Neural cell (in vitro differentiated cells): Measurements from ENCODE around the gene AZIN2.

Experiments used
- MXI1 ChIP-seq: fragments of 450-650 bp; conservative IDR thresholded peaks from 2 replicates; pipeline ENCODE4 v1.6.1; 2014; ENCODE audit warnings: antibody characterized with exemption, mild to moderate bottlenecking; ENCODE audit not compliant: poor library complexity, severe bottlenecking
- TF ChIP-seq, protein P1 (sequence below): IDR thresholded peaks from 2 replicates; pipeline ENCODE4 v1.6.1; 2012; ENCODE audit warnings: borderline replicate concordance

DNA sequence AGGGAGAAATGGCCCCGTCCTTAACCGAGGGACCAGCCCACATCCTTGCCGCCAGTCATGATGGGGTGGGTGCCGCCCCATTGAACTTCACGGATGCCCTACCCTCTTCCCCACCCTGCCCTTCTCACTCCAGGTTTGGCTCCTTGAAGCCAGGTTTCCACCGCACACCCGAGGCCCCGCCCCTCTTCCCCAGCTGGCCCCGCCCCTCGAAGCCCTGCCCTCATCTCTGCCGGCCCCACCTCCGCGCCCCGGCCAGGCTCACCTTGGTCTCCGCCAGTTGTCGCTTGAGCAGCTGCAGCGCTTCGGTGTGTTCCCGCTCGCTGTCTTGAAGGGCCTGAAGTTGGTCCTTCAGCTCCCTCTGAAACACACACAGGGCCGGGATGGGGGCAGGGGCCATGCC lies 84.3 kb downstream of the AZIN2 start:
- TF ChIP-seq, protein P1, sequence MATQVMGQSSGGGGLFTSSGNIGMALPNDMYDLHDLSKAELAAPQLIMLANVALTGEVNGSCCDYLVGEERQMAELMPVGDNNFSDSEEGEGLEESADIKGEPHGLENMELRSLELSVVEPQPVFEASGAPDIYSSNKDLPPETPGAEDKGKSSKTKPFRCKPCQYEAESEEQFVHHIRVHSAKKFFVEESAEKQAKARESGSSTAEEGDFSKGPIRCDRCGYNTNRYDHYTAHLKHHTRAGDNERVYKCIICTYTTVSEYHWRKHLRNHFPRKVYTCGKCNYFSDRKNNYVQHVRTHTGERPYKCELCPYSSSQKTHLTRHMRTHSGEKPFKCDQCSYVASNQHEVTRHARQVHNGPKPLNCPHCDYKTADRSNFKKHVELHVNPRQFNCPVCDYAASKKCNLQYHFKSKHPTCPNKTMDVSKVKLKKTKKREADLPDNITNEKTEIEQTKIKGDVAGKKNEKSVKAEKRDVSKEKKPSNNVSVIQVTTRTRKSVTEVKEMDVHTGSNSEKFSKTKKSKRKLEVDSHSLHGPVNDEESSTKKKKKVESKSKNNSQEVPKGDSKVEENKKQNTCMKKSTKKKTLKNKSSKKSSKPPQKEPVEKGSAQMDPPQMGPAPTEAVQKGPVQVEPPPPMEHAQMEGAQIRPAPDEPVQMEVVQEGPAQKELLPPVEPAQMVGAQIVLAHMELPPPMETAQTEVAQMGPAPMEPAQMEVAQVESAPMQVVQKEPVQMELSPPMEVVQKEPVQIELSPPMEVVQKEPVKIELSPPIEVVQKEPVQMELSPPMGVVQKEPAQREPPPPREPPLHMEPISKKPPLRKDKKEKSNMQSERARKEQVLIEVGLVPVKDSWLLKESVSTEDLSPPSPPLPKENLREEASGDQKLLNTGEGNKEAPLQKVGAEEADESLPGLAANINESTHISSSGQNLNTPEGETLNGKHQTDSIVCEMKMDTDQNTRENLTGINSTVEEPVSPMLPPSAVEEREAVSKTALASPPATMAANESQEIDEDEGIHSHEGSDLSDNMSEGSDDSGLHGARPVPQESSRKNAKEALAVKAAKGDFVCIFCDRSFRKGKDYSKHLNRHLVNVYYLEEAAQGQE = no peak
- no peak for TF ChIP-seq MXI1
